ENCODE measurements around the gene PELI2. TPM values are rescaled to one million over a fixed set of nuclear protein-coding genes. Genes with fewer than 3 reads are reported as not detected.
"Not testable (repeated sequence)": the region's sequence is repeated elsewhere in the genome, so short reads cannot be mapped to it uniquely, and the experiment has no call there.

PELI2 gene
- total and polyA plus RNA-seq, 3 donors from 2014 or later = 14.5 to 32.5 (median 27.6) TPM

GRCh38 chr14:56160088-56160487, 41.9 kb downstream of the PELI2 start:
- DNase-seq = no peak
- Histone ChIP-seq H3K27me3 (no peaks in the 10 kb centered on the region), H3K27ac (no peak overlapping the region), H3K4me3 (no peak overlapping the region), H3K9me3 (no peaks in the 10 kb centered on the region), H3K4me1 (peaks cover 4% of the 10 kb centered on the region), H3K36me3 (ENCODE audit: low read depth, missing control alignments) (no peaks in the 10 kb centered on the region)
- 25 to 35% methylated on average over 2 of the region's 2 CpGs for WGBS, 2 donors
- intact Hi-C loops (cut with DNase I; ENCODE audit: low total_unique reads) = no loop called here
- TF ChIP-seq, protein P1, sequence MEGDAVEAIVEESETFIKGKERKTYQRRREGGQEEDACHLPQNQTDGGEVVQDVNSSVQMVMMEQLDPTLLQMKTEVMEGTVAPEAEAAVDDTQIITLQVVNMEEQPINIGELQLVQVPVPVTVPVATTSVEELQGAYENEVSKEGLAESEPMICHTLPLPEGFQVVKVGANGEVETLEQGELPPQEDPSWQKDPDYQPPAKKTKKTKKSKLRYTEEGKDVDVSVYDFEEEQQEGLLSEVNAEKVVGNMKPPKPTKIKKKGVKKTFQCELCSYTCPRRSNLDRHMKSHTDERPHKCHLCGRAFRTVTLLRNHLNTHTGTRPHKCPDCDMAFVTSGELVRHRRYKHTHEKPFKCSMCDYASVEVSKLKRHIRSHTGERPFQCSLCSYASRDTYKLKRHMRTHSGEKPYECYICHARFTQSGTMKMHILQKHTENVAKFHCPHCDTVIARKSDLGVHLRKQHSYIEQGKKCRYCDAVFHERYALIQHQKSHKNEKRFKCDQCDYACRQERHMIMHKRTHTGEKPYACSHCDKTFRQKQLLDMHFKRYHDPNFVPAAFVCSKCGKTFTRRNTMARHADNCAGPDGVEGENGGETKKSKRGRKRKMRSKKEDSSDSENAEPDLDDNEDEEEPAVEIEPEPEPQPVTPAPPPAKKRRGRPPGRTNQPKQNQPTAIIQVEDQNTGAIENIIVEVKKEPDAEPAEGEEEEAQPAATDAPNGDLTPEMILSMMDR (IDR thresholded peaks at IDR 0.05) = no peak
- TF ChIP-seq POLR2A (IDR thresholded peaks at IDR 0.05) = no peak

DNA sequence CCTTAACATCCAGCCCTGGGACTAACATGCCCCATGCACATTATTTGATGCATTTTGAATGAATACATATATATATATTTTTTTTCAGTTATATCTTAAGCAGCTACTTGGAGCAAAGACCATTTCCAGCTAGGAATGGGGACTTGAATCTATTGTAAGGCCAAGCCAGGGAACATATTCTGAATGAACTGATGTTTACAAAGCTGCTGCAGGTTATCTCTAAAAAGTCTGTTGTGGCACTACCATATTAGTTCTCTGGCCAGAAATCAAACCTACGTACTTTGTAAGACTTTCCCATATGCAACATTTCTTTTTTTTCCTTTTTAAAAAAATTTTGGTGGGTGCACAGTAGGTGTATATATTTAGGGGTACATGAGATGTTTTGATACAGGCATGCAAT, 43.4 kb downstream of the PELI2 start:
- no peak overlapping the region for H3K27ac ChIP-seq
- intact Hi-C loops (cut with DNase I; ENCODE audit: low total_unique reads) = no loop called here
- H3K4me3 ChIP-seq = no peak overlapping the region
- TF ChIP-seq POLR2A (IDR thresholded peaks at IDR 0.05) = no peak
- no peaks in the 10 kb centered on the region for H3K36me3 ChIP-seq (ENCODE audit: low read depth, missing control alignments)
- DNase-seq = no peak
- 90 to 91% methylated on average over 1 of the region's 1 CpG for WGBS, 2 donors
- peaks cover under 1% of the 10 kb centered on the region for H3K4me1 ChIP-seq
- H3K27me3 ChIP-seq = no peaks in the 10 kb centered on the region
- H3K9me3 ChIP-seq = no peaks in the 10 kb centered on the region

DNA sequence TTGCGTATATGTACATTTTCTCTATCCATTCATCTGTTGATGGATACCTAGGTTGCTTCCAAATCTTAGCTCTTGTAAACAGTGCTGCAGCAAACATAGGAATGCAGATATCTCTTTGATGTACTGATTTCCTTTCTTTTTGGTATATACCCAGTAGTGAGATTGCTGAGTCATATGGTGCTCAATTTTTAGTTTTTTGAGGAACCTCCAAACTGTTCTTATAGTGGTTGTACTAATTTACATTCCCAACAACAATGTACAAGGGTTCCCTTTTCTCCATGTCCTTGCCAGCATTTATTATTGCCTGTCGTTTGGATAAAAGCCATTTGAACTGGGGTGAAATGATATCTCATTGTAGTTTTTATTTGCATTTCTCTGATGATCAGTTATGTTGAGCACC, 44.3 kb downstream of the PELI2 start:
- no peaks in the 10 kb centered on the region for H3K27me3 ChIP-seq
- TF ChIP-seq POLR2A (IDR thresholded peaks at IDR 0.05) = no peak
- no peak for DNase-seq
- no peaks in the 10 kb centered on the region for H3K9me3 ChIP-seq
- no peak overlapping the region for H3K27ac ChIP-seq
- no peak overlapping the region for H3K4me3 ChIP-seq
- intact Hi-C loops (cut with DNase I; ENCODE audit: low total_unique reads) = no loop called here
- WGBS, 2 donors = 92 to 95% methylated on average over 2 of the region's 2 CpGs
- no peaks in the 10 kb centered on the region for H3K36me3 ChIP-seq (ENCODE audit: low read depth, missing control alignments)
- H3K4me1 ChIP-seq = no peaks in the 10 kb centered on the region

GRCh38 chr14:56166579-56166978, 48.4 kb downstream of the PELI2 start:
- H3K27ac ChIP-seq; H3K4me3 ChIP-seq; DNase-seq; H3K27me3 ChIP-seq; H3K9me3 ChIP-seq; H3K4me1 ChIP-seq; intact Hi-C loops (cut with DNase I; ENCODE audit: low total_unique reads); H3K36me3 ChIP-seq (ENCODE audit: low read depth, missing control alignments): not testable (repeated sequence)
- 96 to 97% methylated on average over 7 of the region's 7 CpGs for WGBS, 2 donors

DNA sequence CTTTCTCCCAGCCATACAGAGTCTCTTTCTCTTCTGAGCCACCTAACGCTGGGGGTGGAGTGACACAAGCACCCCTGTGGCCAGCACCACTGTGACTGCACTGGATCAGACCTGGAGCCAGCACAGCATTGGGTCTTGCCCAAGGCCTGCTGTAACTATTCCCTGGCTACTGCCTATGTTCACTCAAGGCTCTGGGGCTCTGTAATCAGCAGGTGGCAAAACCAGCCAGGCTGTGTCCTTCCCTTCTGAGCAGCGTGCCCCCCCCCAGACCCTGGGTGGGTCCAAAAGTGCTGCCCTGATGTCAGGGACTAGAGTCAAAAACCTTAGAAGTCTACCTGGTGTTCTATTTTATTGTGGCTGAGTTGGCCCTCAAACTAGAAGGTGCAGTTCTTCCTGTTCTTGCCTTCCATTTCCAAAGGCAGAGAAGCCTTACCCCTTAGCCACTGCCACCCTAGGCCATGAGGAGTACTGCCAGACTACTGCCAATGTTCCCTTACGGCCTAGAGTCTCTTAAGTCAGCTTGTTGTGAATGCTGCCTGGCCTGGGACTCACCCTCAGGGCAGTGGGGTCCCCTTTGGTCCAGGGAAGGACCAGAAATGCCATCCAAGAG, 49.9 kb downstream of the PELI2 start:
- no peaks in the 10 kb centered on the region for H3K27me3 ChIP-seq
- H3K9me3 ChIP-seq = no peaks in the 10 kb centered on the region
- intact Hi-C loops (cut with DNase I; ENCODE audit: low total_unique reads) = no loop called here
- H3K4me1 ChIP-seq = no peaks in the 10 kb centered on the region
- WGBS, 2 donors = 87 to 93% methylated on average over 3 of the region's 3 CpGs
- no peak for DNase-seq
- H3K4me3 ChIP-seq = no peak overlapping the region
- no peaks in the 10 kb centered on the region for H3K36me3 ChIP-seq (ENCODE audit: low read depth, missing control alignments)
- TF ChIP-seq, protein P1 (IDR thresholded peaks at IDR 0.05) = no peak
- TF ChIP-seq POLR2A (IDR thresholded peaks at IDR 0.05) = no peak
- H3K27ac ChIP-seq = no peak overlapping the region

- Histone ChIP-seq H3K36me3 (ENCODE audit: low read depth, missing control alignments) (no peaks in the 10 kb centered on the region), H3K27ac (no peak overlapping the region), H3K9me3 (no peaks in the 10 kb centered on the region), H3K4me3 (no peak overlapping the region), H3K27me3 (no peaks in the 10 kb centered on the region), H3K4me1 (no peaks in the 10 kb centered on the region)
- intact Hi-C loops (cut with DNase I; ENCODE audit: low total_unique reads) = no loop called here
- WGBS, 2 donors = 90 to 97% methylated on average over 6 of the region's 6 CpGs
- TF ChIP-seq POLR2A (IDR thresholded peaks at IDR 0.05) = no peak
- TF ChIP-seq, protein P1 (IDR thresholded peaks at IDR 0.05) = no peak
- no peak for DNase-seq
Measured at GRCh38 chr14:56170028-56170427, 51.8 kb downstream of the PELI2 start.

Measured in testis (tissue), 3 donors.